NB4 (cell line): ENCODE measurements around the gene CSRP1.
"Not testable (repeated sequence)": the region's sequence is repeated elsewhere in the genome, so short reads cannot be mapped to it uniquely, and the experiment has no call there.

ENCODE experiments used
- CTCF ChIP-seq: IDR thresholded peaks from one replicate; pipeline ENCODE4 v1.5.1; 2012; ENCODE audit warnings: low read depth, low read length
- MAX ChIP-seq: IDR thresholded peaks from 2 replicates; pipeline ENCODE4 v1.6.1; 2011; ENCODE audit warnings: low read depth, low read length
- MYC ChIP-seq: IDR thresholded peaks from 2 replicates; pipeline ENCODE4 v1.6.1; 2011; ENCODE audit warnings: low read depth, low read length
- POLR2A ChIP-seq: IDR thresholded peaks from 2 replicates; pipeline ENCODE4 v1.6.1; 2011; ENCODE audit warnings: mild to moderate bottlenecking; ENCODE audit not compliant: insufficient read length; ENCODE audit errors: extremely low read depth

- TF ChIP-seq CTCF, POLR2A, MAX, MYC: not testable (repeated sequence)
Measured at GRCh38 chr1:201478666-201479065, 28.3 kb downstream of the CSRP1 start.
